ENCODE data around the gene PGC.

- TF ChIP-seq TAF1 (IDR thresholded peaks at IDR 0.05; ENCODE audit: borderline replicate concordance, low read depth, low read length) (no peak), POLR2AphosphoS5 (IDR thresholded peaks at IDR 0.05; ENCODE audit: low read depth, low read length) (no peak)
Observed at GRCh38 chr6:41704028-41704427, 43.2 kb downstream of the PGC start.

Data from GM12892 (cell line).